ENCODE data around the gene MICAL1. TPM values are rescaled to one million over a fixed set of nuclear protein-coding genes. Genes with fewer than 3 reads are reported as not detected.

The MICAL1 gene
- total RNA-seq, 1 experiment from 2014 or later = 11.7 TPM

DNA sequence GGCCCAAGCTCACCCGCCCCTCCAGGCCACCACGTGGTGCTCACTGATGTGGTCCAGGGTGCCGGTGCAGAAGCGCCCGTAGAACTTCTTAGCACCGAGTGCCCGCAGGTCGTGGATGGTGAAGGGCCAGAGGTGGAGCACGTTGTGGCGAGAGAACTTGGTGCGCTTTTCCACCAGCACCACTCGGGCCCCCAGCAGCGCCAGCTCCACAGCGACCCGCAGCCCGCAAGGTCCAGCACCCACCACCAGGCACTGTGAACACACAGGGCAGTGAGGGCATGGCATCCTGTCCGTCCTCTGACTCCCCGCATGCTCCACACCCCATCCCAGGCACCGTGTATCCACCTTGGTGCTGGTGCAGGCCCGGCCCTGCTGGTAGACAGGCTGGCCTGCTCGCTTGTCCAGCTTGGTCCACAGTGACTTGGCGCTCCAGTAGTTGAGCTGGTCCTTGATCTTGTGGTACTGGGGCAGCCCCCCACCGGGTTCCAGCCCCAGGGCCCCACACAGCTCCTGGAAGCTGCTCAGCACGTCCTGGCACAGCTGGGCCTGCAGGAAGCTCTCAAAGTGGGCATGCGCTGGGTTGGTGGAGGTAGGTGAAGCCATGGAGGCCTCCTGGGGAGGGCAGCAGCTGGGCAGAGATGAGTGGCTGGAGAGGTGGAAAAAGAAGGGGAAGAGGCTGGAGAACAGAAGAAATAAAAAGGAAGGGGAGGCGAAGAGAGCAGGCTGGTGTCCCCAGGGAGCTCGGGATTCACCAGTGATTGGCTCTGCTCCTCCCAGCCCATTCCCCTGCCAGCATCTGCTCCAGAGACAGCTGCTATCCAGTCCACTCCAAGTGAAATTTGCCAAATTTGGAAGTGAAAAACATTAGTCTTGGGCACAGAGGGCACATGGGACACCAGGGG, 1.7 kb downstream of the MICAL1 start:
- Mint-ChIP-seq H3K27ac (ENCODE audit: unreplicated experiment) (no peak overlapping the region), H3K9me3 (ENCODE audit: unreplicated experiment) (no peaks in the 10 kb centered on the region), H3K36me3 (ENCODE audit: insufficient read depth, unreplicated experiment) (peaks cover 7% of the 10 kb centered on the region), H3K27me3 (ENCODE audit: insufficient read depth, unreplicated experiment) (no peaks in the 10 kb centered on the region), H3K4me1 (ENCODE audit: low read depth, unreplicated experiment) (no peaks in the 10 kb centered on the region), H3K4me3 (ENCODE audit: unreplicated experiment) (peak overlapping the region; percentile 99)
- H3K4me1 ChIP-seq = peaks cover 13% of the 10 kb centered on the region
- TF ChIP-seq, protein P1, sequence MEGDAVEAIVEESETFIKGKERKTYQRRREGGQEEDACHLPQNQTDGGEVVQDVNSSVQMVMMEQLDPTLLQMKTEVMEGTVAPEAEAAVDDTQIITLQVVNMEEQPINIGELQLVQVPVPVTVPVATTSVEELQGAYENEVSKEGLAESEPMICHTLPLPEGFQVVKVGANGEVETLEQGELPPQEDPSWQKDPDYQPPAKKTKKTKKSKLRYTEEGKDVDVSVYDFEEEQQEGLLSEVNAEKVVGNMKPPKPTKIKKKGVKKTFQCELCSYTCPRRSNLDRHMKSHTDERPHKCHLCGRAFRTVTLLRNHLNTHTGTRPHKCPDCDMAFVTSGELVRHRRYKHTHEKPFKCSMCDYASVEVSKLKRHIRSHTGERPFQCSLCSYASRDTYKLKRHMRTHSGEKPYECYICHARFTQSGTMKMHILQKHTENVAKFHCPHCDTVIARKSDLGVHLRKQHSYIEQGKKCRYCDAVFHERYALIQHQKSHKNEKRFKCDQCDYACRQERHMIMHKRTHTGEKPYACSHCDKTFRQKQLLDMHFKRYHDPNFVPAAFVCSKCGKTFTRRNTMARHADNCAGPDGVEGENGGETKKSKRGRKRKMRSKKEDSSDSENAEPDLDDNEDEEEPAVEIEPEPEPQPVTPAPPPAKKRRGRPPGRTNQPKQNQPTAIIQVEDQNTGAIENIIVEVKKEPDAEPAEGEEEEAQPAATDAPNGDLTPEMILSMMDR (IDR thresholded peaks at IDR 0.05; ENCODE audit: insufficient read depth in 1 of 2, low read depth in 1 of 2, low read length in 1 of 2, severe bottlenecking in 1 of 2, unreplicated experiment in 1 of 2) = no peak
- DNase-seq = no peak
- H3K27me3 ChIP-seq (replicated peaks; ENCODE audit: control insufficient read depth, insufficient read depth, low read length) = no peaks in the 10 kb centered on the region
- no peaks in the 10 kb centered on the region for H3K9me3 ChIP-seq
- H3K36me3 ChIP-seq (ENCODE audit: control insufficient read depth, insufficient read depth, low read length) = no peaks in the 10 kb centered on the region
- BruUV-seq (replicated peaks) = no TSS peak
- intact Hi-C loops (cut with micrococcal nuclease; ENCODE audit: unreplicated experiment) = loop anchor here (2.0 kb wide), 1 partner anchor 13 kb away; the partner anchor contains the start of genes PPIL6 and SMPD2
- H3K4me3 ChIP-seq (ENCODE audit: low read depth, low read length) = no peak overlapping the region
- ChIA-PET POLR2A (no interaction called here), CTCF (no interaction called here)

- no peak for DNase-seq
- no peaks in the 10 kb centered on the region for H3K36me3 ChIP-seq (ENCODE audit: control insufficient read depth, insufficient read depth, low read length)
- Mint-ChIP-seq H3K27ac (ENCODE audit: unreplicated experiment) (no peak overlapping the region), H3K36me3 (ENCODE audit: insufficient read depth, unreplicated experiment) (peaks cover 8% of the 10 kb centered on the region), H3K27me3 (ENCODE audit: insufficient read depth, unreplicated experiment) (no peaks in the 10 kb centered on the region), H3K4me3 (ENCODE audit: unreplicated experiment) (no peak overlapping the region), H3K9me3 (ENCODE audit: unreplicated experiment) (no peaks in the 10 kb centered on the region), H3K4me1 (ENCODE audit: low read depth, unreplicated experiment) (no peaks in the 10 kb centered on the region)
- intact Hi-C loops (cut with micrococcal nuclease; ENCODE audit: unreplicated experiment) = no loop called here
- TF ChIP-seq, protein P1 (IDR thresholded peaks at IDR 0.05; ENCODE audit: insufficient read depth in 1 of 2, low read depth in 1 of 2, low read length in 1 of 2, severe bottlenecking in 1 of 2, unreplicated experiment in 1 of 2) = no peak
- no peak overlapping the region for H3K4me3 ChIP-seq (ENCODE audit: low read depth, low read length)
- BruUV-seq (replicated peaks) = no TSS peak
- H3K9me3 ChIP-seq = no peaks in the 10 kb centered on the region
- CTCF ChIA-PET = no interaction called here
- no peaks in the 10 kb centered on the region for H3K27me3 ChIP-seq (replicated peaks; ENCODE audit: control insufficient read depth, insufficient read depth, low read length)
- peaks cover 13% of the 10 kb centered on the region for H3K4me1 ChIP-seq
- POLR2A ChIA-PET = no interaction called here
Observed at GRCh38 chr6:109453156-109453555, 2.4 kb downstream of the MICAL1 start.

DNA sequence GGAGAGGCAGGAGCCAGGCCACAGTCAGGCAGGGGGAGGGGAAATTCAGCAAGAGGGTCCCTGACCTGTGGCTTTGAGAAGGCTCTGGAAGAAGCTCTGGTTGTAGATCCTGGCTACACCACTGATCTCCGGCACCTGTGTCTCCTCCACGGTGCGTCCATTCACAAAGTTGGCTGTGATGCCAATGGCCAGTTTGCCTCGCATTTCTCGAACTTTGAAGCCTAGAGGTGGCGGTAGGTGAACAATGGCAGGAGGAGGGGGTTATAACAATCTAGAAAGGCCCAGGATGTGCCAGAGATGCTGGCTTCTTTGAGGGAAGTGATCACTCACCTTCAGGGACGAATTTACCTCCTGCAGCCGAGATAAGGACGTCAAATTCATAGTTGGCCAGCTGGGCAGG, 3.4 kb downstream of the MICAL1 start:
- no peak for DNase-seq
- Histone ChIP-seq H3K4me1 (peaks cover 13% of the 10 kb centered on the region), H3K36me3 (ENCODE audit: control insufficient read depth, insufficient read depth, low read length) (no peaks in the 10 kb centered on the region), H3K9me3 (no peaks in the 10 kb centered on the region), H3K4me3 (ENCODE audit: low read depth, low read length) (no peak overlapping the region), H3K27me3 (replicated peaks; ENCODE audit: control insufficient read depth, insufficient read depth, low read length) (no peaks in the 10 kb centered on the region)
- ChIA-PET CTCF (no interaction called here), POLR2A (interaction anchor here (0.6 kb wide), 1 partner anchor 17 kb away, joined by 3 read pairs; no protein-coding TSS in a partner anchor)
- TF ChIP-seq, protein P1 (IDR thresholded peaks at IDR 0.05; ENCODE audit: insufficient read depth in 1 of 2, low read depth in 1 of 2, low read length in 1 of 2, severe bottlenecking in 1 of 2, unreplicated experiment in 1 of 2) = no peak
- Mint-ChIP-seq H3K27me3 (ENCODE audit: insufficient read depth, unreplicated experiment) (no peaks in the 10 kb centered on the region), H3K27ac (ENCODE audit: unreplicated experiment) (no peak overlapping the region), H3K4me3 (ENCODE audit: unreplicated experiment) (no peak overlapping the region), H3K9me3 (ENCODE audit: unreplicated experiment) (no peaks in the 10 kb centered on the region), H3K36me3 (ENCODE audit: insufficient read depth, unreplicated experiment) (peaks cover 15% of the 10 kb centered on the region), H3K4me1 (ENCODE audit: low read depth, unreplicated experiment) (no peaks in the 10 kb centered on the region)
- no TSS peak for BruUV-seq (replicated peaks)
- intact Hi-C loops (cut with micrococcal nuclease; ENCODE audit: unreplicated experiment) = no loop called here
